Mucosa of rectum (tissue), 2 donors: ENCODE results near the gene FGF2.

Experiments
- H3K27ac ChIP-seq, 2 donors: one replicate each; pipeline ENCODE4 v1.7.0; 2013; ENCODE audit warnings: inconsistent platforms in 2 of 2, low read depth in 2 of 2, low read length in 2 of 2
- H3K27me3 ChIP-seq, 2 donors: one replicate each; pipeline ENCODE4 v1.7.0; 2013; ENCODE audit warnings: low read length in 2 of 2; ENCODE audit not compliant: control insufficient read depth in 2 of 2, insufficient read depth in 2 of 2
- H3K36me3 ChIP-seq, 2 donors: one replicate each; pipeline ENCODE4 v1.7.0; 2013; ENCODE audit warnings: low read length in 2 of 2; ENCODE audit not compliant: control insufficient read depth in 2 of 2, insufficient read depth in 2 of 2
- H3K4me1 ChIP-seq, 2 donors: one replicate each; pipeline ENCODE4 v1.7.0; 2013; ENCODE audit warnings: low read length in 2 of 2, mild to moderate bottlenecking in 1 of 2; ENCODE audit not compliant: control insufficient read depth in 2 of 2, insufficient read depth in 2 of 2
- H3K4me3 ChIP-seq, 2 donors: one replicate each; pipeline ENCODE4 v1.7.0; 2013; ENCODE audit warnings: low read length in 2 of 2
- H3K9ac ChIP-seq, 2 donors: one replicate each; pipeline ENCODE4 v1.7.0; 2013; ENCODE audit warnings: low read length in 2 of 2, low read depth in 1 of 2, mild to moderate bottlenecking in 1 of 2
- H3K9me3 ChIP-seq, 2 donors: one replicate each; pipeline ENCODE4 v1.7.0; 2013; ENCODE audit warnings: low read length in 2 of 2; ENCODE audit not compliant: control insufficient read depth in 2 of 2
- donor health status: healthy.
- donor health status: Normal muscosa, but diverticular disease.

Gene FGF2

DNA sequence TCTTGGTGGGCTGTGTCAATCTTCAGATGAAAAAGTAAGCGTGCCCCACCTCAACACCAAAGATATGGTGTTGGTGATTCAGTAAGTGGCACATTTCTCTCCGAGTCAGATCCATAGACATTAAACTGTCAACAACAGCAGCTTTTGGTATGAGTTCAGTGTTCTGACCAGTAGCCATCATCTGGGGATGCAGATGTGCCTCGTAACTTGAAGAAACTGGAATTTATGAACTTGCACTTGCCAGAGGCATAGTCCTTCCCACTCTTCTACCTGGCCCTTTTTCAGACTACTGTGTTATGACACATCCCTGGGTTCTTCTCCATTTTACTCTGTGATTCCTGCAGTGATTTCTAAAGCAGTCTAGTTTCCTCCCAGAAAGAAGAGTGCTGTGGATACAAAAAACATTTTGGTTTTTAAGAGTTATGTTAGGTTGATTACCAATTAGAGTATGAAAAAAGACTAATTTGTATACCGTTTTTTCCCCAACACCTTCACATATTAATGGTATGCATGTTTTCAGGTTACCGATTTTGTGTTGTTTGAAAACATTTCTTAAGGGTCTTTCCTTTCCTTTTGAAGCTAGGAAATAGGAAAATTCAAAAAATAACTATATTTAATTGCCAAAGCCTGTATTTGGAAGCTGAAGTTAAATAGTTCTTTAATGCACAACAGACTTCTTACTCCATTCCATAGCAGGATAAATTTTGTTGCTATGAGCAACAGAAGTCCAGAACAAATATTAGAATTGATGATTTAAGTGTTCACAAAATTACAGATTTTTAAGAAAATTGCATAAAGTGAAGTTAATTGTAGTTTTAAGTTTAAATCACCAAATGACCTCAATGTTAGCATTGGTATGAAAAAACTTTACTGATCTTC lies 56.5 kb downstream of the FGF2 start:
- Histone ChIP-seq H3K36me3 (no peaks in the 10 kb centered on the region), H3K4me1 (no peaks in the 10 kb centered on the region), H3K9me3 (no peaks in the 10 kb centered on the region), H3K4me3 (no peak overlapping the region), H3K27ac (no peak overlapping the region), H3K27me3 (no peaks in the 10 kb centered on the region), H3K9ac (no peak overlapping the region)

DNA sequence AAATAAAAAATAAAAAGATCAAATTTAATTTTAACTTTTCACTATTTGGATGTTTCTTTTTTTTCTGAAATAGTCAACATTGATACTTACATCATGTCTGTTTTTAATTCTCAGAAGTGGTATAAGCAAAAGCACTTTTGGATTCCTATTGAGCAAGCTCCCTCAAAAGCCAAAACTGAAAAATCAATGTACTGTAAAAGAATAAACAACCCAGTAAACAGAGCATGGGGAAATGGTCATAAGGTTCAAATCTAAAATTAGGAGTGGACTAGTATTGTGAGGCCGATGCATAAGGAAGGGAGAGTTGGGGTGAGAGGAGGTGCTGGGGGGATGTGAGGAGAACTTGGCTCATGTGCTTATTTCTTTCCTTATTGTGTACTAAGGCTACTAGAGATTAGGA lies 57.9 kb downstream of the FGF2 start:
- H3K27me3 ChIP-seq = no peaks in the 10 kb centered on the region
- no peaks in the 10 kb centered on the region for H3K9me3 ChIP-seq
- H3K27ac ChIP-seq = no peak overlapping the region
- no peak overlapping the region for H3K4me3 ChIP-seq
- H3K4me1 ChIP-seq = no peaks in the 10 kb centered on the region
- no peak overlapping the region for H3K9ac ChIP-seq
- H3K36me3 ChIP-seq = no peaks in the 10 kb centered on the region

DNA sequence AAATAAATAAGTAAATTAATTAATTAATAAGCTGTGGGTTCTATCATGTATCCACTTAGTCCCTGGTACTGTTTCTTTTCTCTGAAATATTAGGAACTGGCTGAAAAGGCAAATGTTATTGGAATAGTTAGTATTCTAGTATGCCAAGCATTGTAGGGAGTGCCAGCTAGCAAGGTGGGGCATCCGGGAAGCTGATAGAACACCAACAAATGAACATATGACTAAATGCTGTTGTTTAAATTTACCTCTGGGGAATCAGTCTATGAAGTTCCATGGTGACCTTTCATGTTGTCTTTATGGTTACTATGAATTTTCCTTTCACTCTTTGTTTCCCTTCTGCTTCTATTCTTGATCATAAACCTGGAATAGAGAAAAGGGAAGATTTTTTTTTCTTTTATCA lies 63.1 kb downstream of the FGF2 start:
- no peak overlapping the region for H3K4me3 ChIP-seq
- no peaks in the 10 kb centered on the region for H3K27me3 ChIP-seq
- no peak overlapping the region for H3K9ac ChIP-seq
- no peaks in the 10 kb centered on the region for H3K4me1 ChIP-seq
- H3K36me3 ChIP-seq = peaks cover 0 to 8% of the 10 kb centered on the region in 2 donors
- H3K9me3 ChIP-seq = no peaks in the 10 kb centered on the region
- no peak overlapping the region for H3K27ac ChIP-seq

DNA sequence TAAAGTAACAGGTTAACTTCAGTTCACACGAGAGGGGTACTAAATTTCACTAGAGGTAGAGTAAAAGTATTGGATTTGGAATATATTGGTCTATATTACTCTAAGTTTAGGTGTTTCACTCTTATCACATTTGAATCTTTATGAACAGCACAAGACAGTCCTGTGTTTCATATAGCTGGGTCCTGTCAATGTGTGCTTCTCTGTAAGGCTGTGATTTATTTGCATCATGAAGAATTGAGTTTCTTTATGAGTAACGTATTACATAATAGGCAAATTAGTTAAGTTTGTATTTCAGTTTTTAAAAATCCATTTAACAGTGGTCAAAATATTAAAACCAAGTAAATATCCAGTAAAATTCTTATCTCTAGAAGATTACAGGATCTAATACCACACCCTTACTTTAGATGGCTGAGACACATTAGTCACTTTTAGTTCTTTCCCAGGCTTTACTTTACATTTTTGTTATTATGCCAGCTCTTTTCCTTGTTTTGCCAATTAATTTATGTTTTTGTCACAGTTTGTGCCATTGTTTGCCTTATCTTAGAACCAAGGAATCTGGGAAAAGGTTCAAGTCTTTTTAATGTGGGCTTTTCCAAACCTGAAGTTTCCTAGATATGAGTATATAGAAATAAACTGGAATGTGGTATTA lies 63.6 kb downstream of the FGF2 start:
- Histone ChIP-seq H3K4me3 (no peak overlapping the region), H3K27me3 (no peaks in the 10 kb centered on the region), H3K9me3 (no peaks in the 10 kb centered on the region), H3K4me1 (no peaks in the 10 kb centered on the region), H3K27ac (no peak overlapping the region), H3K36me3 (peaks cover 0 to 8% of the 10 kb centered on the region in 2 donors), H3K9ac (no peak overlapping the region)

DNA sequence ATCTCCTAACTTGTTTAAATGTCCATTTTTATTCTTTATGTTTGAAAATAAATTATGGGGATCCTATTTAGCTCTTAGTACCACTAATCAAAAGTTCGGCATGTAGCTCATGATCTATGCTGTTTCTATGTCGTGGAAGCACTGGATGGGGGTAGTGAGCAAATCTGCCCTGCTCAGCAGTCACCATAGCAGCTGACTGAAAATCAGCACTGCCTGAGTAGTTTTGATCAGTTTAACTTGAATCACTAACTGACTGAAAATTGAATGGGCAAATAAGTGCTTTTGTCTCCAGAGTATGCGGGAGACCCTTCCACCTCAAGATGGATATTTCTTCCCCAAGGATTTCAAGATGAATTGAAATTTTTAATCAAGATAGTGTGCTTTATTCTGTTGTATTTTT lies 68.2 kb downstream of the FGF2 start:
- Histone ChIP-seq H3K27ac (no peak overlapping the region), H3K4me1 (peaks cover 0 to 4% of the 10 kb centered on the region in 2 donors), H3K4me3 (no peak overlapping the region), H3K9ac (no peak overlapping the region), H3K9me3 (no peaks in the 10 kb centered on the region), H3K36me3 (peaks cover 0 to 8% of the 10 kb centered on the region in 2 donors), H3K27me3 (no peaks in the 10 kb centered on the region)

DNA sequence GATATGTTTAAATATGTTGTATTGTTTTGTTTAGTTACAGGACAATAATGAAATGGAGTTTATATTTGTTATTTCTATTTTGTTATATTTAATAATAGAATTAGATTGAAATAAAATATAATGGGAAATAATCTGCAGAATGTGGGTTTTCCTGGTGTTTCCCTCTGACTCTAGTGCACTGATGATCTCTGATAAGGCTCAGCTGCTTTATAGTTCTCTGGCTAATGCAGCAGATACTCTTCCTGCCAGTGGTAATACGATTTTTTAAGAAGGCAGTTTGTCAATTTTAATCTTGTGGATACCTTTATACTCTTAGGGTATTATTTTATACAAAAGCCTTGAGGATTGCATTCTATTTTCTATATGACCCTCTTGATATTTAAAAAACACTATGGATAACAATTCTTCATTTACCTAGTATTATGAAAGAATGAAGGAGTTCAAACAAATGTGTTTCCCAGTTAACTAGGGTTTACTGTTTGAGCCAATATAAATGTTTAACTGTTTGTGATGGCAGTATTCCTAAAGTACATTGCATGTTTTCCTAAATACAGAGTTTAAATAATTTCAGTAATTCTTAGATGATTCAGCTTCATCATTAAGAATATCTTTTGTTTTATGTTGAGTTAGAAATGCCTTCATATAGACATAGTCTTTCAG lies 68.8 kb downstream of the FGF2 start:
- Histone ChIP-seq H3K36me3 (peaks cover 0 to 8% of the 10 kb centered on the region in 2 donors), H3K27me3 (no peaks in the 10 kb centered on the region), H3K4me1 (peaks cover 0 to 4% of the 10 kb centered on the region in 2 donors), H3K27ac (no peak overlapping the region), H3K9me3 (no peaks in the 10 kb centered on the region), H3K4me3 (no peak overlapping the region), H3K9ac (no peak overlapping the region)

DNA sequence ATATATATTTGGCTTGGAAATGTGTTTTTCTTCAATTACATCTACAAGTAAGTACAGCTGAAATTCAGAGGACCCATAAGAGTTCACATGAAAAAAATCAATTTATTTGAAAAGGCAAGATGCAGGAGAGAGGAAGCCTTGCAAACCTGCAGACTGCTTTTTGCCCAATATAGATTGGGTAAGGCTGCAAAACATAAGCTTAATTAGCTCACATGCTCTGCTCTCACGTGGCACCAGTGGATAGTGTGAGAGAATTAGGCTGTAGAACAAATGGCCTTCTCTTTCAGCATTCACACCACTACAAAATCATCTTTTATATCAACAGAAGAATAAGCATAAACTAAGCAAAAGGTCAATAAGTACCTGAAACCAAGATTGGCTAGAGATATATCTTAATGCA lies 69.6 kb downstream of the FGF2 start:
- Histone ChIP-seq H3K27me3 (no peaks in the 10 kb centered on the region), H3K4me3 (no peak overlapping the region), H3K9me3 (no peaks in the 10 kb centered on the region), H3K27ac (no peak overlapping the region), H3K9ac (no peak overlapping the region), H3K36me3 (peaks cover 0 to 8% of the 10 kb centered on the region in 2 donors), H3K4me1 (peaks cover 0 to 4% of the 10 kb centered on the region in 2 donors)

DNA sequence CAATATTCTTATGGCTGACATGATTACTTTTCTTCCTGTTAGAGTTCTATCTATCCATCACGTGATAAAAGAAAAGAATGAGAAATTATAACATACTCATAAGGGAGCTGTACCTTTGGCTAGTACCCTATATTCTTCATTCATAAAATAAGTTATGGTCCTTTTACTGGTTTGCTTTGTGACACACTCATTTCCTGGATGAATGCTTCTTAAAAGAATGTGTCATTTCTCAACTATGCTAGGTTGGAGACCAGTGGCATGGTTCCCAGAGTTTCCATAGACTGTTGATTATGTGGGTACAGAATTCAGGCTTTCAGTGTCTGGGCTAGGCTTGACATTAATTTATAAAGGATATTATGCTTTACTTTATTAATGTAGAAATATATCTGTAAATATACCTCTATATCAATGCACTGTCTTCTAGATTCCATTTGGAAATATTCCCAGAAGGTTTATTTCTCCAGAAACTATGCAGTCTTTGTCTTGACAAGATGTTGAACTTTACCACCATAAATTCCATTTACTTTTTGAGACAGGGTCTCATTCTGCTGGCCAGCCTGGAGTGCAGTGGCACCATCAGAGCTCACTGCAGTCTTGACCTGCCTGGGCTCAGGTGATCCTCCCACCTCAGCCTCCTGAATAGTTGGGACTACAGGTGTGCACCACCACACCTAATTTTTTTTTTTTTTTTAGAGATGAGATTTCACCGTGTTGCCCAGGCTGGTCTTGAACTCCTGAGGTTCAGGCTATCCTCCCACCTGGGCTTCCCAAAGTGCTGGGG lies 71.9 kb downstream of the FGF2 start:
- Histone ChIP-seq H3K4me3 (no peak overlapping the region), H3K27me3 (no peaks in the 10 kb centered on the region), H3K9me3 (no peaks in the 10 kb centered on the region), H3K36me3 (no peaks in the 10 kb centered on the region), H3K9ac (no peak overlapping the region), H3K4me1 (peaks cover 0 to 4% of the 10 kb centered on the region in 2 donors), H3K27ac (no peak overlapping the region)

DNA sequence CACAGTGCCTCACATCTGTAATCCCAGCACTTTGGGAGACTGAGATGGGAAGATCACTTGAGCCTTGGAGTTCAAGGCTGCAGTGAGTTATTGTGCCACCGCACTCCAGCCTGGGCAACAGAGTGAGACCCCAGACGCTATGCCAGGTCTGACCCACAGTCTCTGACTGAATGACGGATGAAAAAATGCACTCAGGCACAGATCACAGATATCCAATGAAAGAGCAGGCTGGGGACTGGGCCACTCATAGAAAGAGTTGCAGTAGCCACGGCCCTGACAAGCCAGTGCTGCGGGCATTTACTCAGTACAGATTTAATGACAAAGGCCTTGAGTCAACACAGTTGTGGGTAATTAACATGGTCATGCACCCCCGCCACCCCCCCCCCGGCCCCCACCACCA lies 73.1 kb downstream of the FGF2 start:
- Histone ChIP-seq H3K36me3 (no peaks in the 10 kb centered on the region), H3K4me3 (no peak overlapping the region), H3K4me1 (peaks cover 0 to 4% of the 10 kb centered on the region in 2 donors), H3K27ac (no peak overlapping the region), H3K9ac (no peak overlapping the region), H3K9me3 (no peaks in the 10 kb centered on the region), H3K27me3 (no peaks in the 10 kb centered on the region)
